ENCODE measurements around the gene NCK1. TPM values are rescaled to one million over a fixed set of nuclear protein-coding genes. Genes with fewer than 3 reads are reported as not detected.

The NCK1 gene
- total and polyA plus RNA-seq, 2 of the 13 experiments (the other 11 are each of a cell fraction or from before 2014, with no cell fraction given), result 14.7 to 30.4 TPM

DNA sequence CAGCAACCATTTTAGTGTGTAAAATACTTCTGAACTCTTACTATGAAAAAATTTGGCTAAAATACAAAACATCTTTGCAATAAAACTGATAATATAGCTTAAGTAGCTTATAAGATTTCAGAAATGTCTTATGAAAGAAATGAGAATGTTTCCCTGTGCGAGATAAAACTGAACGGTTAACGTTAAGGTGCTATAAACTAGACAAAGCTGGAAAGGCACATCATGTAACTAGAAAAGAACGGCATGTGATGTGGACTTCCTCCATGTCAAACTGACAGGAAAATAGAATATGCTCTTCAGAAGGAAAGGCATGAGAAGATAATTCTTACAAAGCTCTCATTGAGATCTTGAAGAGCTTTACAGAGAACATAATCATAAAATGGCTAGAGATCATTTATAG, 36.5 kb downstream of the NCK1 start:
- Histone ChIP-seq H3K4me3 (replicated peaks in 1 of 3; ENCODE audit: insufficient read depth in 1 of 3, low read depth in 2 of 3, low read length in 3 of 3) (no peak overlapping the region), H3K27ac (ENCODE audit: extremely low read length, insufficient read depth, low read length) (no peak overlapping the region), H3K4me2 (ENCODE audit: low read depth, low read length) (no peak overlapping the region), H3K9ac (ENCODE audit: insufficient read depth, low read depth, low read length) (no peak overlapping the region), H3K9me3 (ENCODE audit: low read length) (peaks cover 3% of the 10 kb centered on the region), H3K36me3 (replicated peaks in 1 of 2; ENCODE audit: control insufficient read depth in 1 of 2, insufficient read depth in 2 of 2, low read length in 2 of 2) (no peaks in the 10 kb centered on the region; a peak in 1 of 5 replicates), H3K4me1 (ENCODE audit: insufficient read depth, low read length) (peaks cover 21% of the 10 kb centered on the region), H4K20me1 (ENCODE audit: insufficient read depth, low read length) (peaks cover 7% of the 10 kb centered on the region; the same call in 1 of the 2 replicates), H2AFZ (ENCODE audit: low read length) (no peak overlapping the region), H3K27me3 (ENCODE audit: control insufficient read depth in 1 of 2, insufficient read depth in 2 of 2, low read length in 2 of 2) (no peaks in the 10 kb centered on the region), H3K79me2 (ENCODE audit: insufficient read depth, low read length) (peaks cover 78% of the 10 kb centered on the region)
- no TSS peak for BruUV-seq (replicated peaks)
- ATAC-seq, result no peak
- ChIA-PET CTCF (ENCODE audit: low intra/inter-chr PET ratio, low total read pairs) (no interaction called here), POLR2A (no interaction called here)
- intact Hi-C loops (cut with micrococcal nuclease; ENCODE audit: unreplicated experiment), result no loop called here
- no peak for DNase-seq (ENCODE audit: low spot score)
- no peak for FAIRE-seq
- in situ Hi-C loops (cut with HindIII; ENCODE audit: extremely low pct_ligation_motif_present, low pct_unique_long_range_greater_than_20kb), result no loop called here
- 96% methylated on average over 4 of the region's 4 CpGs for WGBS (ENCODE audit: low lambda C conversion rate)
- TF ChIP-seq ZNF12 (CRISPR knock-in tag; IDR thresholded peaks at IDR 0.05) (no peak), ZNF317 (CRISPR knock-in tag; IDR thresholded peaks at IDR 0.05) (no peak), JDP2 (CRISPR knock-in tag; IDR thresholded peaks at IDR 0.05; ENCODE audit: borderline replicate concordance) (no peak), TP53 (CRISPR knock-in tag; conservative IDR thresholded peaks at IDR 0.05) (no peak), NRL (CRISPR knock-in tag; IDR thresholded peaks at IDR 0.05; ENCODE audit: borderline replicate concordance) (no peak), KDM5A (IDR thresholded peaks at IDR 0.05; ENCODE audit: borderline replicate concordance, low read length) (no peak), ZNF296 (CRISPR knock-in tag; conservative IDR thresholded peaks at IDR 0.05) (no peak), ZBTB38 (CRISPR knock-in tag; IDR thresholded peaks at IDR 0.05) (no peak), MED8 (CRISPR knock-in tag; IDR thresholded peaks at IDR 0.05; ENCODE audit: insufficient replicate concordance) (no peak), ZBTB21 (CRISPR knock-in tag; IDR thresholded peaks at IDR 0.05) (no peak), GZF1 (CRISPR knock-in tag; IDR thresholded peaks at IDR 0.05) (no peak), ZFAT (CRISPR knock-in tag; conservative IDR thresholded peaks at IDR 0.05) (no peak), NFATC3 (CRISPR knock-in tag; IDR thresholded peaks at IDR 0.05) (no peak), SNAPC2 (CRISPR knock-in tag; IDR thresholded peaks at IDR 0.05) (no peak)
- TF ChIP-seq, protein P1, sequence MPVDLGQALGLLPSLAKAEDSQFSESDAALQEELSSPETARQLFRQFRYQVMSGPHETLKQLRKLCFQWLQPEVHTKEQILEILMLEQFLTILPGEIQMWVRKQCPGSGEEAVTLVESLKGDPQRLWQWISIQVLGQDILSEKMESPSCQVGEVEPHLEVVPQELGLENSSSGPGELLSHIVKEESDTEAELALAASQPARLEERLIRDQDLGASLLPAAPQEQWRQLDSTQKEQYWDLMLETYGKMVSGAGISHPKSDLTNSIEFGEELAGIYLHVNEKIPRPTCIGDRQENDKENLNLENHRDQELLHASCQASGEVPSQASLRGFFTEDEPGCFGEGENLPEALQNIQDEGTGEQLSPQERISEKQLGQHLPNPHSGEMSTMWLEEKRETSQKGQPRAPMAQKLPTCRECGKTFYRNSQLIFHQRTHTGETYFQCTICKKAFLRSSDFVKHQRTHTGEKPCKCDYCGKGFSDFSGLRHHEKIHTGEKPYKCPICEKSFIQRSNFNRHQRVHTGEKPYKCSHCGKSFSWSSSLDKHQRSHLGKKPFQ (CRISPR knock-in tag; IDR thresholded peaks at IDR 0.05; ENCODE audit: insufficient replicate concordance), result no peak
- TF ChIP-seq, protein P2, sequence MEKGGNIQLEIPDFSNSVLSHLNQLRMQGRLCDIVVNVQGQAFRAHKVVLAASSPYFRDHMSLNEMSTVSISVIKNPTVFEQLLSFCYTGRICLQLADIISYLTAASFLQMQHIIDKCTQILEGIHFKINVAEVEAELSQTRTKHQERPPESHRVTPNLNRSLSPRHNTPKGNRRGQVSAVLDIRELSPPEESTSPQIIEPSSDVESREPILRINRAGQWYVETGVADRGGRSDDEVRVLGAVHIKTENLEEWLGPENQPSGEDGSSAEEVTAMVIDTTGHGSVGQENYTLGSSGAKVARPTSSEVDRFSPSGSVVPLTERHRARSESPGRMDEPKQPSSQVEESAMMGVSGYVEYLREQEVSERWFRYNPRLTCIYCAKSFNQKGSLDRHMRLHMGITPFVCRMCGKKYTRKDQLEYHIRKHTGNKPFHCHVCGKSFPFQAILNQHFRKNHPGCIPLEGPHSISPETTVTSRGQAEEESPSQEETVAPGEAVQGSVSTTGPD (CRISPR knock-in tag; IDR thresholded peaks at IDR 0.05), result no peak
- TF ChIP-seq, protein P3, sequence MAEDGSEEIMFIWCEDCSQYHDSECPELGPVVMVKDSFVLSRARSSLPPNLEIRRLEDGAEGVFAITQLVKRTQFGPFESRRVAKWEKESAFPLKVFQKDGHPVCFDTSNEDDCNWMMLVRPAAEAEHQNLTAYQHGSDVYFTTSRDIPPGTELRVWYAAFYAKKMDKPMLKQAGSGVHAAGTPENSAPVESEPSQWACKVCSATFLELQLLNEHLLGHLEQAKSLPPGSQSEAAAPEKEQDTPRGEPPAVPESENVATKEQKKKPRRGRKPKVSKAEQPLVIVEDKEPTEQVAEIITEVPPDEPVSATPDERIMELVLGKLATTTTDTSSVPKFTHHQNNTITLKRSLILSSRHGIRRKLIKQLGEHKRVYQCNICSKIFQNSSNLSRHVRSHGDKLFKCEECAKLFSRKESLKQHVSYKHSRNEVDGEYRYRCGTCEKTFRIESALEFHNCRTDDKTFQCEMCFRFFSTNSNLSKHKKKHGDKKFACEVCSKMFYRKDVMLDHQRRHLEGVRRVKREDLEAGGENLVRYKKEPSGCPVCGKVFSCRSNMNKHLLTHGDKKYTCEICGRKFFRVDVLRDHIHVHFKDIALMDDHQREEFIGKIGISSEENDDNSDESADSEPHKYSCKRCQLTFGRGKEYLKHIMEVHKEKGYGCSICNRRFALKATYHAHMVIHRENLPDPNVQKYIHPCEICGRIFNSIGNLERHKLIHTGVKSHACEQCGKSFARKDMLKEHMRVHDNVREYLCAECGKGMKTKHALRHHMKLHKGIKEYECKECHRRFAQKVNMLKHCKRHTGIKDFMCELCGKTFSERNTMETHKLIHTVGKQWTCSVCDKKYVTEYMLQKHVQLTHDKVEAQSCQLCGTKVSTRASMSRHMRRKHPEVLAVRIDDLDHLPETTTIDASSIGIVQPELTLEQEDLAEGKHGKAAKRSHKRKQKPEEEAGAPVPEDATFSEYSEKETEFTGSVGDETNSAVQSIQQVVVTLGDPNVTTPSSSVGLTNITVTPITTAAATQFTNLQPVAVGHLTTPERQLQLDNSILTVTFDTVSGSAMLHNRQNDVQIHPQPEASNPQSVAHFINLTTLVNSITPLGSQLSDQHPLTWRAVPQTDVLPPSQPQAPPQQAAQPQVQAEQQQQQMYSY (CRISPR knock-in tag; IDR thresholded peaks at IDR 0.05), result no peak
- TF ChIP-seq, protein P4, sequence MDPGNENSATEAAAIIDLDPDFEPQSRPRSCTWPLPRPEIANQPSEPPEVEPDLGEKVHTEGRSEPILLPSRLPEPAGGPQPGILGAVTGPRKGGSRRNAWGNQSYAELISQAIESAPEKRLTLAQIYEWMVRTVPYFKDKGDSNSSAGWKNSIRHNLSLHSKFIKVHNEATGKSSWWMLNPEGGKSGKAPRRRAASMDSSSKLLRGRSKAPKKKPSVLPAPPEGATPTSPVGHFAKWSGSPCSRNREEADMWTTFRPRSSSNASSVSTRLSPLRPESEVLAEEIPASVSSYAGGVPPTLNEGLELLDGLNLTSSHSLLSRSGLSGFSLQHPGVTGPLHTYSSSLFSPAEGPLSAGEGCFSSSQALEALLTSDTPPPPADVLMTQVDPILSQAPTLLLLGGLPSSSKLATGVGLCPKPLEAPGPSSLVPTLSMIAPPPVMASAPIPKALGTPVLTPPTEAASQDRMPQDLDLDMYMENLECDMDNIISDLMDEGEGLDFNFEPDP (CRISPR knock-in tag; conservative IDR thresholded peaks at IDR 0.05), result no peak
